GM12875 (cell line): ENCODE measurements around the gene SFR1.

Source experiments
- H3K4me3 ChIP-seq: one replicate; pipeline ENCODE4 v1.5.1; 2011; ENCODE audit warnings: low read depth, low read length, control low read depth
- TF ChIP-seq, protein P1 (sequence below): IDR thresholded peaks from 2 replicates; pipeline ENCODE4 v1.5.1; 2011; ENCODE audit warnings: low read depth, mild to moderate bottlenecking, control low read depth, inconsistent platforms, low read length, moderate library complexity, borderline replicate concordance; ENCODE audit not compliant: insufficient read depth

Gene SFR1

GRCh38 chr10:104103956-104104355 is 18.0 kb upstream of the SFR1 start:
- TF ChIP-seq, protein P1, sequence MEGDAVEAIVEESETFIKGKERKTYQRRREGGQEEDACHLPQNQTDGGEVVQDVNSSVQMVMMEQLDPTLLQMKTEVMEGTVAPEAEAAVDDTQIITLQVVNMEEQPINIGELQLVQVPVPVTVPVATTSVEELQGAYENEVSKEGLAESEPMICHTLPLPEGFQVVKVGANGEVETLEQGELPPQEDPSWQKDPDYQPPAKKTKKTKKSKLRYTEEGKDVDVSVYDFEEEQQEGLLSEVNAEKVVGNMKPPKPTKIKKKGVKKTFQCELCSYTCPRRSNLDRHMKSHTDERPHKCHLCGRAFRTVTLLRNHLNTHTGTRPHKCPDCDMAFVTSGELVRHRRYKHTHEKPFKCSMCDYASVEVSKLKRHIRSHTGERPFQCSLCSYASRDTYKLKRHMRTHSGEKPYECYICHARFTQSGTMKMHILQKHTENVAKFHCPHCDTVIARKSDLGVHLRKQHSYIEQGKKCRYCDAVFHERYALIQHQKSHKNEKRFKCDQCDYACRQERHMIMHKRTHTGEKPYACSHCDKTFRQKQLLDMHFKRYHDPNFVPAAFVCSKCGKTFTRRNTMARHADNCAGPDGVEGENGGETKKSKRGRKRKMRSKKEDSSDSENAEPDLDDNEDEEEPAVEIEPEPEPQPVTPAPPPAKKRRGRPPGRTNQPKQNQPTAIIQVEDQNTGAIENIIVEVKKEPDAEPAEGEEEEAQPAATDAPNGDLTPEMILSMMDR, result no peak
- no peak overlapping the region for H3K4me3 ChIP-seq

GRCh38 chr10:104104418-104104817 is 17.6 kb upstream of the SFR1 start:
- H3K4me3 ChIP-seq, result no peak overlapping the region
- TF ChIP-seq, protein P1, result no peak

DNA sequence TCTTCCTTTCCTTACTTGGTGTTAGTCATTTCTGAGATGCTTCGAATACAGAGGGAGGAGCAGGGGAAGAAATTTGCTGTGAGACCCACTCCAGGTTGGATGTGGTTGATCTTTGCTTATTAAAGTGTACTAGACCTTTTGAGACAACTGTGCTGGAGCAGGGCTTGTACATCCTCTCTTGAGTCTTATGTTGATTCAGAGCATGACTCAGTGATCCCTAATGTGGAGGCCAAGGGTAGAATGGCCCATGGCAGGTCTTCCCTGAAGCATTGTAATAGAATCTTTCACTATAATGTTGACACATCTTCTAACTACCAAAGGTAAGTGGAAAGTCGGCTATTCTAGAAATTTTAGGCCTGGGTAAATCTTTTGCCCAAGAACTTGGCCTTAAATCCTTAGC is 17.0 kb upstream of the SFR1 start:
- TF ChIP-seq, protein P1, result no peak
- no peak overlapping the region for H3K4me3 ChIP-seq

- TF ChIP-seq, protein P1, result no peak
- no peak overlapping the region for H3K4me3 ChIP-seq
Observed at GRCh38 chr10:104109908-104110662, 11.9 kb upstream of the SFR1 start.

DNA sequence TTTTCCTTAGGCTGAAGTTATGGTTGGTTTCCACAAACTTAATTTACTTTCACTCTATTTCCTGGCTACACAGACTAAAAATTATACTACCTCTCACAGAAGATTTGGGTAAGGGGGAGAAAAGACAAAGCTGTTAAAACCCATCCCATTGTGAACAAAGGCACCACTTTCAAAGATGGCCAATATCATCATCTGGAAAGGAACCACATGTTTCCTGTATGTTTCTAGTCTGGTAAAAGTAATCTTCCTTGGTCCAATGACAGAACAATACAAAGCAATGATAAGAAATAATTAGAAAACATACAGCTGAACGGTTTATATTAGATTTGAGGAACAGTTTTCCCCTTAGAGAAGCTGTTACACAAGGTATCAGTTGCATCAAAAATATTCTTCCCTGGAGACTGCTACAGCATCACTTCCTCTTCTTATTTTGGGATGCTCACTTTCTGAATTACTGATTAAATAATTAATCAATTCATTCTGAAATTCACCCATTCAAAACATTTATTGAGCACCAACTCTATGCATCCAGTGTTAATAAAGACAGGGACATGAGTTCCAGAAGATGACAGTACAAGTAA is 8.5 kb upstream of the SFR1 start:
- no peak overlapping the region for H3K4me3 ChIP-seq
- TF ChIP-seq, protein P1, result no peak

DNA sequence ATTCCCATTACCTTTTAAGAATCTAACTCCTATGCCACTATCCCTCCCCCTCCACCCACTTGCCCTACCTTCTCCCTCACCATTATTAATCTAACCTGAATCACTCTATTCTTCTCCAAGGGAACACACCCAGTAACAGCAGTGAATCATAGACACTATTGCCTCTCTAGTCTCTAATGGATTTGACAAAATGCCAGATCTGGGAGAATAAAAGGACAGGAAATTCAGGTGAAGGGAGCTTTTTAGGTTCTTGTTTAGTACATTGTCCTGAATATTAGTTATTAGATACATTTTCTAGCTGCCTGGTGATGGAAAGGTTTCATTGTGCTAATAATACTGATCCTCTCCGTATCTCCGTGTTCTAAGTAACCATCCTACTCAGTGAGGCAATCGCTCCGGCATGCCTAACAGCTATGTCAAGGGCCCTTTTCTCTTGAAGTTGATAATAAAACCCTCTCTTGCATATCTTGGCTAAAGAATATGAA is 4.1 kb upstream of the SFR1 start:
- no peak overlapping the region for H3K4me3 ChIP-seq
- TF ChIP-seq, protein P1, result no peak

GRCh38 chr10:104119996-104120395 is 2.0 kb upstream of the SFR1 start:
- H3K4me3 ChIP-seq, result no peak overlapping the region
- TF ChIP-seq, protein P1, result no peak
